Measurements from ENCODE around the gene ITGBL1.

DNA sequence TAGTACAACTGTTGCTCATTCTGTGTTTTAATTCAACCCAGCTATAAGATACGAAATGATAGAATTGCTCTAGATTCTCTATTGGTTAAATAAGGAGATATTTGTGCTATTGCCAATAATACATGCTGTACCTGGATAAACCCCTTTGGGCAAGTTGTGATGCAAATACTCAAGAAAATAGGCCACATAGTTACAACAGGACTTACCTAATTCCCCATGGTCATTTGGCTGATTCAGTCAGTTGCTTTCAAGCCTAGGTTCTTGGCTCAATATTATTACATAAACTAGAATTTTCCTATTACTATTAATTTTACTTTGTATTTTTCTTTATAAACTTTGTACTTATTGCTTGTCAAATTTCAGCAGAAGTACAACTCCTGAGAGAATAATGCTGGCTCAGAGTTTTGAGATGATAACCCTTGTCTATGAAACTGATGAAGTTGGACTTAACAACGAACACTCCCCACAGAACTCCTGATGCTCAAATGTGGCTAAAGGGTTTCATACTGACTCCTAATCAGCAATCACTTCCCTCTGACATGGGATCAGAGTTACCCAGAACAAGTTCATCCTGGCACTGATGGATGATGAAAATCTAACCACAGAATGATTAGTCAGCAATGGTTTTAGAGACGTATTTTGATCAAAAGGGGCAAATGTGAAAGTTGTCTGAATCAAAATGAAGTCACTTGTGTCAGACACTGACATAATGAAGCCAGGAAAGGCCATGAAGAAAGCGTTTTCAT lies 221.1 kb downstream of the ITGBL1 start:
- TF ChIP-seq, protein P1, sequence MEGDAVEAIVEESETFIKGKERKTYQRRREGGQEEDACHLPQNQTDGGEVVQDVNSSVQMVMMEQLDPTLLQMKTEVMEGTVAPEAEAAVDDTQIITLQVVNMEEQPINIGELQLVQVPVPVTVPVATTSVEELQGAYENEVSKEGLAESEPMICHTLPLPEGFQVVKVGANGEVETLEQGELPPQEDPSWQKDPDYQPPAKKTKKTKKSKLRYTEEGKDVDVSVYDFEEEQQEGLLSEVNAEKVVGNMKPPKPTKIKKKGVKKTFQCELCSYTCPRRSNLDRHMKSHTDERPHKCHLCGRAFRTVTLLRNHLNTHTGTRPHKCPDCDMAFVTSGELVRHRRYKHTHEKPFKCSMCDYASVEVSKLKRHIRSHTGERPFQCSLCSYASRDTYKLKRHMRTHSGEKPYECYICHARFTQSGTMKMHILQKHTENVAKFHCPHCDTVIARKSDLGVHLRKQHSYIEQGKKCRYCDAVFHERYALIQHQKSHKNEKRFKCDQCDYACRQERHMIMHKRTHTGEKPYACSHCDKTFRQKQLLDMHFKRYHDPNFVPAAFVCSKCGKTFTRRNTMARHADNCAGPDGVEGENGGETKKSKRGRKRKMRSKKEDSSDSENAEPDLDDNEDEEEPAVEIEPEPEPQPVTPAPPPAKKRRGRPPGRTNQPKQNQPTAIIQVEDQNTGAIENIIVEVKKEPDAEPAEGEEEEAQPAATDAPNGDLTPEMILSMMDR (IDR thresholded peaks at IDR 0.05), result no peak
- TF ChIP-seq POLR2A (IDR thresholded peaks at IDR 0.05), result no peak
